Tibial artery (tissue), 4 donors: Measurements from ENCODE around the gene LEFTY2.

Experiments used
- DNase-seq, 2 donors: peaks; one replicate each; pipeline ENCODE4 v3.0.0-alpha.2; 2019
- H3K27ac ChIP-seq, 2 donors: fragments of 200-600 bp; sonication (generic) in 1 of 2; 1 replicate in 1 of 2; 2 replicates in 1 of 2; pipeline ENCODE4 v1.5.1; 2018 to 2019; ENCODE audit warnings: mild to moderate bottlenecking in 1 of 2
- H3K27me3 ChIP-seq, 2 donors: fragments of 200-600 bp; sonication (generic) in 1 of 2; one replicate each; pipeline versions ENCODE4 v1.5.1 to v1.6.0; 2016 to 2019
- H3K36me3 ChIP-seq, 3 donors: fragments of 200-600 bp; sonication (generic) in 2 of 3; one replicate each; pipeline ENCODE4 v1.5.1; 2016 to 2019; ENCODE audit warnings: mild to moderate bottlenecking in 2 of 3
- H3K4me1 ChIP-seq, 4 donors: fragments of 200-600 bp; sonication (generic) in 2 of 4; 1 replicate in 3 of 4; 2 replicates in 1 of 4; pipeline ENCODE4 v1.5.1; 2016 to 2019
- H3K4me3 ChIP-seq, 2 donors: fragments of 200-600 bp; sonication (generic) in 1 of 2; 1 replicate in 1 of 2; 2 replicates in 1 of 2; pipeline ENCODE4 v1.5.1; 2018 to 2019; ENCODE audit warnings: mild to moderate bottlenecking in 2 of 2
- H3K9me3 ChIP-seq, 3 donors: fragments of 200-600 bp; sonication (generic) in 1 of 3; one replicate each; pipeline ENCODE4 v1.5.1; 2016 to 2019
- CTCF ChIP-seq, 2 experiments: fragments of 200-600 bp in 1 of 2; fragments of 450-650 bp in 1 of 2; IDR thresholded peaks; one replicate each; pipeline ENCODE4 v1.5.1; 2017 to 2019; ENCODE audit warnings: antibody characterized with exemption in 2 of 2, mild to moderate bottlenecking in 1 of 2, moderate library complexity in 1 of 2
- intact Hi-C: fragments of 100-400 bp; cut with DNase I; formaldehyde crosslinking; loops from one replicate; pipeline ENCODE4 v1.15.0; 2023; ENCODE audit warnings: low total_unique reads

LEFTY2 gene, protein sequence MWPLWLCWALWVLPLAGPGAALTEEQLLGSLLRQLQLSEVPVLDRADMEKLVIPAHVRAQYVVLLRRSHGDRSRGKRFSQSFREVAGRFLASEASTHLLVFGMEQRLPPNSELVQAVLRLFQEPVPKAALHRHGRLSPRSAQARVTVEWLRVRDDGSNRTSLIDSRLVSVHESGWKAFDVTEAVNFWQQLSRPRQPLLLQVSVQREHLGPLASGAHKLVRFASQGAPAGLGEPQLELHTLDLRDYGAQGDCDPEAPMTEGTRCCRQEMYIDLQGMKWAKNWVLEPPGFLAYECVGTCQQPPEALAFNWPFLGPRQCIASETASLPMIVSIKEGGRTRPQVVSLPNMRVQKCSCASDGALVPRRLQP

GRCh38 chr1:225941187-225941941 lies at the start of gene LEFTY2:
Gene LEFTY2 (minus strand): TSS chr1:225941220. CDS start chr1:225941140, 80 bp downstream.
- Histone ChIP-seq H3K27me3 (no peaks in the 10 kb centered on the region), H3K4me1 (peaks cover 0 to 27% (median 19%) of the 10 kb centered on the region in 4 donors), H3K27ac (peak within 1 kb of the TSS; percentile 80 to 81), H3K4me3 (peak within 1 kb of the TSS in 1 of 2 donors; percentile 19), H3K36me3 (no peaks in the 10 kb centered on the region), H3K9me3 (no peaks in the 10 kb centered on the region)
- intact Hi-C loops, result no loop called here
- no peak for DNase-seq
- TF ChIP-seq CTCF (IDR thresholded peaks at IDR 0.05), result no peak

GRCh38 chr1:225987491-225988316 lies 46.7 kb upstream of the LEFTY2 start:
- H3K4me3 ChIP-seq, result no peak overlapping the region
- no peaks in the 10 kb centered on the region for H3K9me3 ChIP-seq
- DNase-seq, result no peak
- H3K27ac ChIP-seq, result no peak overlapping the region
- no peaks in the 10 kb centered on the region for H3K27me3 ChIP-seq
- peak; percentile 55 to 65 for TF ChIP-seq CTCF (IDR thresholded peaks at IDR 0.05)
- intact Hi-C loops, result no loop called here
- H3K36me3 ChIP-seq, result peaks cover 80 to 100% (median 89%) of the 10 kb centered on the region in 3 donors
- H3K4me1 ChIP-seq, result no peaks in the 10 kb centered on the region

GRCh38 chr1:225981714-225982113 lies 40.7 kb upstream of the LEFTY2 start:
- Histone ChIP-seq H3K4me1 (no peaks in the 10 kb centered on the region), H3K4me3 (no peak overlapping the region), H3K27me3 (no peaks in the 10 kb centered on the region), H3K9me3 (no peaks in the 10 kb centered on the region), H3K27ac (no peak overlapping the region), H3K36me3 (peaks cover 59 to 93% (median 81%) of the 10 kb centered on the region in 3 donors)
- TF ChIP-seq CTCF (IDR thresholded peaks at IDR 0.05), result no peak
- DNase-seq, result no peak
- intact Hi-C loops, result no loop called here

DNA sequence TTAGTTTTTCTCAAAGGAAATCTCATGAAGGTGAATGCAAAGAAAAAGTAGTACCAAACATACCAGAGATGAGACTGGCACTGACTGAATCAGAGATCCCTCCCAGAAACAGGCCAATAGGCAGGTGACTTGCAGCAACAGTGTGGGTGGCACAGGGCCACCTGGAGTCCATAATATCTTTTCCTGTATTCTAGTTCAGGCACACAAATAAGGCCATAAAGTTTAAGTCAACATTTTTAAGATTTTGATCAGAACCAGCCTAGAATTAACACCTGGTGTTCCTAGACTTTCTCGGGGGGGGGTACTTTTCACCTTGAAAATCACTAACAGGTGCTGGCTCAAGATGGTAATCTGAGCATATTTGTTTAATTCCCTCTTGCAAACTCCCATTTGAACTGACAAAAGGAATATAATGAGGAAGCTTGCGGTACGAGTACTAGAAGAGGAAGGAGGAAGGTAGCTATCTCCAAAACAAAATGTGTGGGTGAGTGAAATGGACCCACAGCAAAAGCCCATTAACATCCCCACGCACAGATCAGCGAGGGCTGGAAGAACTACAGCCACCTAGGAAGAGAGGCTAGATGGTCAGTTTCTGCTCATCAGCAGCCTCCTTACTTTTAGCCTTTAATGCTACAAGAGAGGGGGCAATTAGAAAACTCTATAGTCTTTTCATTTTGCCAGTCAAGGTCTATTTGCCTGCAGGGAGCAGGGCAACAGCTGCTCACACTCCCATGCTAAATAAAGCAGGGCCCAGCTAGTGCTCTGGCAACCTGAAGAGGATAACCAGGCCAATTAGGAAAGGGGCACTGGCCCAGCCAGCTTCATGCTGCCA lies 39.2 kb upstream of the LEFTY2 start:
- H3K36me3 ChIP-seq, result peaks cover 48 to 78% (median 66%) of the 10 kb centered on the region in 3 donors
- H3K27me3 ChIP-seq, result no peaks in the 10 kb centered on the region
- no peaks in the 10 kb centered on the region for H3K9me3 ChIP-seq
- no peaks in the 10 kb centered on the region for H3K4me1 ChIP-seq
- no peak for TF ChIP-seq CTCF (IDR thresholded peaks at IDR 0.05)
- intact Hi-C loops, result no loop called here
- H3K4me3 ChIP-seq, result no peak overlapping the region
- no peak overlapping the region for H3K27ac ChIP-seq
- DNase-seq, result no peak

GRCh38 chr1:225979421-225979820 lies 38.4 kb upstream of the LEFTY2 start:
- no peaks in the 10 kb centered on the region for H3K27me3 ChIP-seq
- H3K4me3 ChIP-seq, result no peak overlapping the region
- TF ChIP-seq CTCF (IDR thresholded peaks at IDR 0.05), result no peak
- H3K27ac ChIP-seq, result no peak overlapping the region
- intact Hi-C loops, result loop anchor here (10.0 kb wide), 2 partner anchors 65 to 655 kb away; no protein-coding TSS in a partner anchor
- H3K36me3 ChIP-seq, result peaks cover 40 to 70% (median 60%) of the 10 kb centered on the region in 3 donors
- DNase-seq, result no peak
- H3K9me3 ChIP-seq, result no peaks in the 10 kb centered on the region
- H3K4me1 ChIP-seq, result no peaks in the 10 kb centered on the region
